HG02938 (cell line): Measurements from ENCODE around the gene TTC16.
"Not testable (repeated sequence)": the region's sequence is repeated elsewhere in the genome, so short reads cannot be mapped to it uniquely, and the experiment has no call there.

Source experiments
- ATAC-seq: cut with Tn5 transposase; IDR thresholded peaks from one replicate; pipeline ENCODE4 v1.9.1; 2021; ENCODE audit warnings: mild to moderate bottlenecking, moderate library complexity; ENCODE audit not compliant: unreplicated experiment

TTC16 gene

GRCh38 chr9:127765418-127765817, 49.5 kb downstream of the TTC16 start:
- ATAC-seq = no peak

- no peak for ATAC-seq
These were observed 51.5 kb downstream of the TTC16 start for GRCh38 chr9:127767410-127767809.

- ATAC-seq = no peak
These were observed 52.0 kb downstream of the TTC16 start for GRCh38 chr9:127767909-127768331.

GRCh38 chr9:127768698-127769097, 52.8 kb downstream of the TTC16 start:
- ATAC-seq = no peak

DNA sequence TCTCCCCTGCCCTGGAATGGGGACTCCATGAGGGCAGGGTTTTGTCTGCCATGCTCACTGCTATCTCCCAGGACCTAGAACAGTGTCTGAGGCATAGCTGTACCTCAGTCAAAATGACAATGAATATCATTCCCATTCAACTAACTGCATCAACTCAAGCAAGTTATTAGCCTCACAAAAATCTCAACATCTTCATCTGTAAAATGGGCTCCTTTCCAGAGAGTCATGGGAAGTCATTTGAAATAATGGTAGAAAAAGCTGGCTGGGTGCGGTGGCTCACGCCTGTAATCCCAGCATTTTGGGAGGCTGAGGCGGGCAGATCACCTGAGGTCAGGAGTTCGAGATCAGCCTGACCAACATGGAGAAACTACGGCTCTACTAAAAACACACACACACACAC, 53.2 kb downstream of the TTC16 start:
- no peak for ATAC-seq

GRCh38 chr9:127769929-127770582, 54.2 kb downstream of the TTC16 start:
- ATAC-seq = no peak

DNA sequence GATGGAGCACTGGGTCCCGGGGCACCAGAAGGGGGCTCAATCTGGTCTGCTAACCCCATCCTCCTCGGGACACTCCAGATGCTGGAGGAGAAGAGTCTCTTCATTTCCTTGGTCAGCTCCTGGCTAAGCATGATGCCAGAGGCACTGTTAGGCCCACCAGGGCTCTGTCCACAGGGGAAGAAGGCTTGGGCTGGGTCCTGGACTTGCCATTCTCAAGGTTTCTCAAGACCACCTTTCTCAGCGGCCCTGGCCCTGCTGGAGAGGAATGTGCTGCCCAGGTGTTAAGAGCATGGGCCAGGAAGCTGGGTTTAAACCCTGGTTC, 54.7 kb downstream of the TTC16 start:
- ATAC-seq = no peak

DNA sequence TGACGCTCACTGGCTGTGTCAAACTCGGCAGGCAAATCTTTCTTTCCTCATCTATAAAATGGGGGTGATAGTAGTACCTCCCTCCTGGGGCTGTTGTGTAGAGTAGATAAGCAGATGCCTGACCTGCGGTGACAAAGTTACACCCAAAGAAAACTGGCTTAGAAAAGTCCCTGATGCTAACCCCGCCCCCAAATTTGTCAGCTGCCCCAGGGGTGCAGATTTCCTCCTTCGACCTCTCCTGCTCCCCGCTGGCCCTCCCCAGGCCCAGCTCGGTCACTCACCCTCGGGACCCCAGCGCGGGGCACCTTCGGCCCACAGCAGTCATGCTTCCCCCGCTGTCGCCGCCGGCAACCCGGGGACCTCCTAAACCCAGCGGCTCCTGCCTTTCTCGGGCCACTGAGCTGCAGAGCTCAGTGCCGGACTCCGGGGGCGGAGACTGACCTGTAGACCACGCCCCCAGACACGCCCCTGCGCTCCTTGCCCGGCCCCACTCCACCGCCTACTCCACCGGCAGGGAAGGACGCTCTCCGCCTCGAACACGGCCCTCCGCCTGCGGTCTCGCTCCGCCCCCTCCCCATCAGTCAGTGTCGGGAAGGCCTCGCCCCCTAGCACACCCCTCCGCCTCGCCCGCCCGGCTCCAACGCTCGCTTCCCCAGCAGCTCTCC, 55.2 kb downstream of the TTC16 start:
- ATAC-seq = peak; percentile 77

DNA sequence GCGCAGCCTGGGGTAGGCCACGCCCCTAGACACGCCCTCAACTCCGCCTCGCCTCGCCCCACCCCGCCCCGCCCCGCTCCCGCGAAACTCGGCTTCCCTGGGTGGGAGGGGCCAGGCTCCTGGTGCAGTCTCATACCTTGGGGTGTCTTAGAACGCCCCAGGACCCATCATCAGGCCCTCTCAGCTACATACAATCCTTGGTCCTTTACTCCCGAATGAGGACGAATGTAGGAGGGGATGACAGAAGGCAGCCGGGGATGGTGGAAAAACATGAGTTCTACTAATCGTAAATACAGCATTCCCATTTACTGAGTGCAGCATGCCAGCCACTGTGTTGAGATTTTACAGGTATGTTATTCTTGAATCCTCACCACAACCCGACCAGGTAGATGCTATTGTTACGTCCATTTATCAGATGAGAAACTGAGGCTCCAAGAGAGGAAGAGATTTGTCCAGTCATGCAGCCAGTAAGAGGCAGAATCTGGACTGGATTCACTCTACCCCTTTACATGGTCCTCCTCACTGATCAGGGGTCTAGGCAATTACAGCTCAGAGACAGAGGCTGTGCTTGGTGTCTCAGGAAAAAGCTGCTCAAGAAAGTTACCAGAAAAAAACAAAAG, 55.8 kb downstream of the TTC16 start:
- ATAC-seq = no peak

DNA sequence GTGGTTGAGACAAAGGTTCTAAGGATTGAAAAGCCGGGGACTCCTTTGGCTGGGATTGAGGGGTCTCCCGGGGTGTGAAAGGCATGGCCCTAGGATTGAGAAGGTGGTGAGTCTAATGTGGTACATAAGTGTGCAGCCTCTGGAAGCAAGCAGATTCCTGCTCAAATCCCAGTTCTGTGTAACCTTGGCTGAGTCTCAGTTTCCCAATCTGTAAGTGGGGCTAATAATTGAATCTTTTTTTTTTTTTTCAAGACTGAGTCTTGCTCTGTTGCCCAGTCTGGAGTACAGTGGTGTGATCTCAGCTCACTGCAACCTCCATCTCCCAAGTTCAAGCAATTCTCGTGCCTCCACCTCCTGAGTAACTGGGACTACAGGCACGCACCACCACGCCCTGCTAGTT, 56.7 kb downstream of the TTC16 start:
- no peak for ATAC-seq

DNA sequence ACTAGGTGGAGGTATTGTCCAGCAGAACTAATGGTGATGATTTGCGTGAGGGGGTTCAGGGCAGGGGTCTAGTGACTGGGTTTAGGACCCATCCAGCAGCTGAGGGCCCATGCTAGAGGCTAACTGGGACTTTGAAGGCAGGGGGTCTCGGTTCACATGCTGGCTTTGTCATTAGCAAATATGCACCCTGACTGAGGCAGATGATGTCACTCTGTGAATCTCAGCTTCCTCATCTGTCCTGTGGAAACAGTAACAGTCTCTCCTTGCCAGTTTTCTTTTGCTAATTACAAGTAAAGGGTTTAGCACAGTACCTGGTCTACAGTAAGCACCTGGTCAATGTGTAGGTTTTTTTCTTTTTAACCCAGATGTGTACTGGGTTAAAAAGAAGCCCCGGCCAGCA, 57.4 kb downstream of the TTC16 start:
- ATAC-seq = no peak

- ATAC-seq = no peak
These were observed 58.1 kb downstream of the TTC16 start for GRCh38 chr9:127773981-127774380.

DNA sequence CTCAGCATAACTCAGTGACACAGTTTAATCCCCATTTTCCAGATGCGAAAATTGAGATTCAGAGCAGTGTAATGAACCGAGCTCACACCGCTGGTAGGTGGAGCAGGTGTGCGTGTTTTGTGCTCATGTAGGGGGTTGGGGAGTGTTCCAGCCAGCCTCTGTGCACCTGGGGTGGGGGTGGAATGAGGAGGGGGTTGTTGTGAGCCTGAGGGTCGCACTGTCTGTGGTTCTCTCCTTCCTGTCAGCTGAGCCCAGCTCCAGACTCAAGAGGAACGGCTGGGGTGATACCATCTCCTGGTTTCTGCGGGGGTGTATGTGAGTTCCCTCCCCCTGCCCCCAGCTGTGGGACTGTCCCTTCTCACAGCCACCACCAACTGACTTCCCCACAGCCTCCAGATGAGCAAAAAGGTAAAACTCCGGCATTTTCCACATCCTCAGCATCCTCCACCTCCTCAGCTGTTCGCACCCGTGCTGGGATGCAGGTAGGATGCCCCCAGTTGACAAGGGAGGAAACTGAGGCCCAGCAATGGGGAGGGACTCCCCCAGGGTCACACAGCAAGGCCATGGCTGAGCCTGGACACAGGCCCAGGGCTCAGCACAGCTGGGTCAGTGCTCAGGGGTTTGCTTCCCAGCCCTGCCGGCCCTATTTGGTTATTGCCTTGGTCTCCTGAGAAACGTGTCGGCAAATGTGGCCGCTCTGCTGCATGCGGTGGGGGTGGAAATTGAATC, 60.5 kb downstream of the TTC16 start:
- no peak for ATAC-seq

DNA sequence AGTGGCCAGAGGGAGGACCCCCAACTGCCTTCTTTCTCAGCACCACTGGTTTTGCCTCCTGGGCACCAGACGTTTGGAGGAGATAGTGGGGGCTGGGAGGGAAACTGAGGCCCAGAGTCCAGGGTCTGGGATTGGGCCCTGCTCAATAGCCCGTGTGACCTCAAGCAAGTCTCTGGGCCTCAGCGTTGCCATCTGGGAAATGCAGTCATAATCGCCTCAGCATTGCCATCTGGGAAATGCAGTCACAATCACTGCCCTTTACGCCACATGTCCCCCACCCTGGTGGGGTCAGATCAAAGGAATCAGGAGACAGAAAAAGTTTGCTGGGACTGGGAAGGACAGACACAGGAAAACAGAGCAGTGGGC, 61.0 kb downstream of the TTC16 start:
- ATAC-seq = no peak

GRCh38 chr9:127777368-127777980, 61.6 kb downstream of the TTC16 start:
- ATAC-seq = no peak

- no peak for ATAC-seq
These were observed 62.6 kb downstream of the TTC16 start, which contains the start of gene SH2D3C for GRCh38 chr9:127778280-127779135. SH2D3C (minus strand) TSS chr9:127778666; CDS start chr9:127778627, 39 bp downstream.

GRCh38 chr9:127779136-127779981, 63.5 kb downstream of the TTC16 start:
- ATAC-seq = peak; percentile 35

DNA sequence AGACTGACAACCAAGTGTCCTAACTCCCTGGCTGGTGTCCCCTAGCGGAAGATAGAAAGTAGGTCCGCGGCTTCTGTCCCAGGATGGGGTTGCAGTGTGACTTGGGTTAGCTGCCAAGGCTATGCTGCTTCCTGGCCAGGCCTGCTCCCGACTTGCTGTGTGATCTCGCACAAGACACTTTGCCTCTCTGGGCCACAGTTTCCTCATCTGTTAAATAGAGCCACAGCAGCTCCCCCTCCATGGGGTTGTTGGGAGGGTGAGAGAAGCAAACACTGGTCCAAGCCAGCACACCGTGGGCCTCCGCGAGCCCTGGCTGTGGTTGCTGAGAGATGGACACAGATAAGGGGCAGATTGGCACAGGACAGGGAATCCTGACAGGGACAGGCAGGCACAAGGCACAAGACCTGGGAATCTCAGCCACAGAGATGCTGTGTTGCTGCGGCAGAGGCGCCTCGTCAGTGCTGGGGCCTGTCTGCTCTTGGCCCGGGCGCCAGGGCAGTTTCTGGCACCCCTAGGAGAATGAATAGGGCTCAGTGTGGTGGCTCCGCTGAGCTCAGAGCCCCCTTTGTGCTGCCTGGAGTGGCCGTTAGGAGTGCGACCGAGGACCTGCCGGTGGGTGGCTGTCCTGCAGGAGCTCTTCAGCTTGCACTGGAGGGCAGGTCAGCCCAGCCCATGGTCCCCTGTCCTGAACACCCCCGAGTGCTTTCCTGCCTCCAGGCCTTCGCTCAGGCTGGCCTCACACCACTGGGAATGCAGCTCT, 64.4 kb downstream of the TTC16 start:
- no peak for ATAC-seq

DNA sequence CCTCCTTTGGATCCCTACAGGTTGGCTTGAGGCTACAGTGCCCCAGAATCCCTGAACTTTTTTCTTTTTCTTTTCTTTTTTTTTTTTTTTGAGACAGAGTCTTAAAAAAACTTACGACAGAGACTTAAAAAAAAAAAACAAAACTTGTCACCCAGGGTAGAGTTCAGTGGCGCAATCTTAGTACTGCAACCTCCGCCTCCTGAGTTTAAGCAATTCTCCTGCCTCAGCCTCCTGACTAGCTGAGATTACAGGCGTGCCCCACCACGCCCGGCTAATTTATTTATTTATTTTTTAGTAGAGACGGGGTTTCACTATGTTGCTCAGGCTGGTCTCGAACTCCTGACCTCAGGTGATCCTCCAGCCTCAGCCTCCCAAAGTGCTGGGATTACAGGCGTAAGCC, 65.0 kb downstream of the TTC16 start:
- ATAC-seq = not testable (repeated sequence)
